GM21529 (cell line): ENCODE results near the gene CEBPB.

ENCODE experiments used
- ATAC-seq: cut with Tn5 transposase; IDR thresholded peaks from one replicate; pipeline ENCODE4 v1.9.1; 2021; ENCODE audit not compliant: unreplicated experiment

CEBPB gene

DNA sequence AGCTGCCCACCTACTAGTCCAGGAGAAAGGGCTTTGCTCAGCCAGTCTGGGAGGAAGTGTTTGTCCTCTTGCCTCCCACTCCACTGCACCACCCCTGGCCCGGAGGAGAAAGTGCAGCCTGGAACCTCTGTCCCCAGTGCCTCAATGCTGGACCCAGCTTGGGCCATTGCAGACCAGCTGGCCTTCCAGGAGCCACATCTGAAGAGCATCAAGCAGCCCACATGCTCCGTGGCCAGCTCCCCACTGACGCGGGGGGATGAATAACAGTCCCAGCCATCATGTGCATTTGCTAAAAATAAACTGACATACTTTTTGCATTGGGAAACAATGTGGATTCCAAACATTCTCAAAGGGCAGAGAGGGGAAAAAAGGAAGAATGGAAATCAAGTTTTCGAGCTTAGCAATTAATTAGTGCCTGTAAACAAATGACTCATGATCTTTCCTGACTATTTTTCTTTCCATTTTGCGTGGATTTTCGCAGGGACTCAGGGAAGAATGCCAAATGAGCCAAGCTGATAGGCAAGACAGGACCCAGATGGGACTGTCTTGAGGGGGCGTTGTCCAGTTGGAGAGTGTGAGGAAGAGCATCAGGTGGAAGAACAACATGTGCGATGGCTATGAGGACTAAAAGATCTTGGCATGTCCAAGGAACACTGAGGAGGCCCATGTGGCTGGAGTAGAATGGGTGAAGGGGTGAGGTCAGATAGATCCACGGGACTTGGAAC lies 34.1 kb downstream of the CEBPB start:
- ATAC-seq = no peak

DNA sequence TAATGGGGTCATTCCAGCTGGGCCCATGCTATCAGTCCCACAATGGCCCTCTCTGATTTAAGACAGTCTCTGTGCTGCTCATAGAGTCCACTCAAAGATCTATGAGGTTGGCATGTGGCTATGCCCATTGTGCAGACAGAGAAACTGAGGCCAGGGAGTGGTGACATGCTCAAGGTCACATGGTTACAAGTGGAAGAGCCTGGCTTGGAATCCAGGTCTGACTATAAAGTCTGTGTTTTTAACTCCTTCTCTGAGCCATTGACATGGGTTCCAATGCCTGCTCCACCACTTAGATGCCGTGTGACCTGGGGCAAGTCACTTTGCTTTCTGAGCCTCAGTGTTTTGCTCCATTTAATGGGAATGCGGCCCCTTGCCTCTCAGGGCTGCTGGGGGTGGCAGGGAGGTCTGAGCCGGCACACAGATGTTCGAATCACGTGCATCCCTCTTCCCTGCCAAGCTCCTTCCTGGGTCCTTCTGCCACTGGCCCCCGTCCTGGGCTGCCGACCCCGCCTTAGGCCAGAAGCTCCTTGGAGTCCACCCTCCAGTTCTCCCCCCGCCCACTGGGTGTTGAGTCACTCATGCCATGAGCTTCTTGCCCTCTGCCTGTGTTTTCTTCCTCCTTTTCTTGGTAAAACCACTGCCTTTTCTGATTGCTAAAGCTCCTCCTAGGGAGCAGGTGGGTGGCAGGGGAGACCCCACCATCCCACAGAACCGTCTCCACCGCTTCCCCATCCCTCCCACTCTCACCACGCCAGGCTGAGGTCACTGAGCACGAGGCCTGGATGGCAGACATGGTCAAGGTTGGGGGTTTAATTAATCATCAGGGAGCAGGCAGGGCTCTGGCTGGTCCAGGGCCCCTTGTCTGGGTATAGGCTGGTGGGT lies 35.7 kb downstream of the CEBPB start:
- no peak for ATAC-seq

DNA sequence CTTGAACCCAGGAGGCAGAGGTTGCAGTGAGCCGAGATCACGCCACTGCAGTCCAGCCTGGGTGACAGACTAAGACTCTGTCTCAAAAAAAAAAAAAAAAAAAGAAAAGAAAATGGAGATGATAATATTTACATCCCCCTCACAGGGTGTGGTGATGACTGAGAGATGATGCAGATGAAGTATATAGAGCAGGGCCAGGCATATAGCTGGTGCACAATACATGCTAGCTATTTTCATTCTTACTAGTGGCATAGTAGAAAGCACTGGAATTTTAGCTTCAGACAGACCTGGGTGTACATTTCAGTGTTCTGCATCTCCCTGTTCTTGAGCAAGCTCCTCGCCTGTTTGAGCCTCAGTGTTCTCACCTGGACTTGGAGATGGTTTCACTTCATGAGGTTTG lies 36.9 kb downstream of the CEBPB start:
- ATAC-seq = no peak

DNA sequence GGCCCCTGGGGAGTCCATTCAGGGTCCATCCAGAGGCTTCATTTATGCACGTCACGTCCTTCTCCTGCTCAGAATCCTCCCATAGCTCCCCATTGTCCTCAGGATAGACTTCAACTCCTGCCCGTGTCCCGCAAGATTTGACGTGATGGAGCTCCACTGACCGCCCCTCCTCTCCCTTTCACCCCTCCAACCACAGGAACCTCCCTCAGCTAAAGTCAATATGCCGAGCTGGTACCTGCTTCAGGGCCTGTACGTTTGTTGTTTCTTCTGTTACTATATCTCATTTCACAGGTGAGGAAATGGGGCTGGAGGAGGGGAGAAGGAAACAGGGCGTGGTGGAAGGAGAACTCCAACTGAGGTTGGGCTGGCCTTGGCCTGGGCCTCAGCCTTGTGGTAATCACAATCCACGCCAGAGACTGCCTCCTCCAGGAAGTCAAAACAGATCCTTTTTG lies 38.6 kb downstream of the CEBPB start:
- no peak for ATAC-seq

DNA sequence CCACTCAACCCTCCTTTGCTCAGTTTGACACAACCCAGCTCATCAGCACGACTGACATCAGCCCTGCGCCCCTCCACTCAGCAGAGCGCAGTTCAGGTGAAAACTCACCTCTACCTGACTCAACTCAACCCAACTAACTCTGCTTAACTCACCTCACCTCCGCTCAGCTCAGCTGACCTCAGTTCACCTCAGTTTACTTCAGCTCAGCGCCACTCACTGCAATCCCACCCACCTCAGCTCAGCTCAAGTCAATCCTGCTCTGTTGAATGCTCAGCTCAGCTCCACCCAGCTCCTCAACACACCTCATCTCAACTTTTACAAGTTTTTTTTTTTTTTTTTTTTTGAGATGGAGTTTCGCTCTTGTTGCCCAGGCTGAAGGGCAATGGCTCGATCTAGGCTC lies 39.6 kb downstream of the CEBPB start:
- ATAC-seq = no peak

DNA sequence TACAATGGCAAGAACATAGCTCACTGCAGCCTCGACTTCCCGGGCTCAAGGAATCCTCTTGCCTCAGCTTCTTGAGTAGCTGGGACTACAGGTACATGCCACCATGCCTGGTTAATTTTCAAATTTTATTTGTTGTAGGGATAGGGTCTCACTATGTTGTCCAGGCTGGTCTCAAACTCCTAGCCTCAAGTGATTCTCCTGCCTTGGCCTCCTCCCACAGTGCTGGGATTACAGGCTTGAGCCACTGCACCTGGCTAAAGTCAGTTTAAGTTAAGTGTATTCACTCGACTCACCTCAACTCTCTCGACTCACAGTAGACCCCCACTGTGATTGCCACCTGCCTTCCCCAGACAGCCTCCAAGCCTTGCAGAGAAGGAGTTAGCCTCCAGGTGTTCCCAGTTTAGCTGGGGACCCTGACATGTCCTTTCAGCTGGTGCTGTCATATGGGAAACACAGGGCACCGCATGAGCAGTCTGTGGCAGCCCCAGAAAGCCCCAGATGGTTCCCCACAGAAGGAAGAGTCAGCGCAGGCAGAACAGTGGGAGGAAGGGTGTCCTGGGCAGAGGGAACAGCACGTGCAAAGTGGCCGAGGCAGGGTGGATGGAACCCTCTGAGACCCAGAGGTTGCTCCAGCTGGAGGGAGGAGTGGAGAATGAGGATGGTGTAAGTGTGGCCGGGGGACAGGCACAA lies 40.4 kb downstream of the CEBPB start:
- no peak for ATAC-seq

DNA sequence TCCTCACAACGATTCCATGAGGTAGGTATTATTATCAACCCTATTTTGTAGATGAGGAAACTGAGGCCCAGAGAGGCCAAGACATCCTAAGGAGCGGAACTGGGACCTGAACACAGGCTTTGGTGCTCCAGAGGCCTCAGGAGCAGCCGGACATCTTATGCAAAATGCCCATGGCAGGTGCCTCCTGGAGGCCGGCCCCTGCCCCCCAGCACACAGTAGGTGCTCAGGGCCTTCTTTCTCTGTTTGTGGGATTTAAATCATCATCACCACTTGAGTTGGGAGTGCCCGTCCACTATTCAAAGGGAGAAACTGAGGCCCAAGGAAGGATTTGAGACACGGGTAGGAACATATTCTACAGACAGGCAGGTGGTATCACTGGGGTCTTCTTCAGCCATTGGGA lies 41.2 kb downstream of the CEBPB start:
- ATAC-seq = no peak

DNA sequence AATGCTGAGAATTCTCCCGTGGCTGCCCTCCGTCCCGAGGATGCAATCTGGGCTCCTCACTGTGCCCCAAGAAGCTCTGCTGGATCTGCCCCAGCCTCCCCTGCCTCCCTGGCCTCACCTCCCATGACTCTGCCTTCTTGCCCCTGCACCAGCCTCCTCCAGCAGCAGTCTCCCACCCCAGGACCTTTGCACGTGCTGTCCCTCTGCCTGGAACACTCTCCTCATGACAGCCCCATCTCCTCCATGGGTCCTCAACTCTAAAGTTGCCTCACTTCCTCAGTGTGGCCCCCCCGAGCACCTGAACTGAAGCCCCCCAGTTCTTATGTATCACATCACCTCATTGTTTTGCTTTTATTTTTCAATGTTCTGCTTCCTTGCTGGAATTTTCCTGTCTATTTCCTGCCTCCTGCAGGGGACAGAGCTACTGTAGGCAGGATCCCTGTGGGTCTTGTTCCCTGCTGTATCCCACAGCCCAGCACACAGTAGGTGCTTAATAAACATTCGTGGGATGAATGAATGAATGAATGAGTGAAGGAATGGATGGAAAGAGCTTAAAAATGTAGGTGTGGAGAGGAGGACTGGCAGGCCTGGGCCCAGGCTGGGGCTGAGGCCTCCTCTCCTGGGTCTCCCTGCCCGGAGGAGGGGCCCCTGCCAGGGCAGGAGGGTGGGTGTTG lies 42.2 kb downstream of the CEBPB start:
- ATAC-seq = no peak

DNA sequence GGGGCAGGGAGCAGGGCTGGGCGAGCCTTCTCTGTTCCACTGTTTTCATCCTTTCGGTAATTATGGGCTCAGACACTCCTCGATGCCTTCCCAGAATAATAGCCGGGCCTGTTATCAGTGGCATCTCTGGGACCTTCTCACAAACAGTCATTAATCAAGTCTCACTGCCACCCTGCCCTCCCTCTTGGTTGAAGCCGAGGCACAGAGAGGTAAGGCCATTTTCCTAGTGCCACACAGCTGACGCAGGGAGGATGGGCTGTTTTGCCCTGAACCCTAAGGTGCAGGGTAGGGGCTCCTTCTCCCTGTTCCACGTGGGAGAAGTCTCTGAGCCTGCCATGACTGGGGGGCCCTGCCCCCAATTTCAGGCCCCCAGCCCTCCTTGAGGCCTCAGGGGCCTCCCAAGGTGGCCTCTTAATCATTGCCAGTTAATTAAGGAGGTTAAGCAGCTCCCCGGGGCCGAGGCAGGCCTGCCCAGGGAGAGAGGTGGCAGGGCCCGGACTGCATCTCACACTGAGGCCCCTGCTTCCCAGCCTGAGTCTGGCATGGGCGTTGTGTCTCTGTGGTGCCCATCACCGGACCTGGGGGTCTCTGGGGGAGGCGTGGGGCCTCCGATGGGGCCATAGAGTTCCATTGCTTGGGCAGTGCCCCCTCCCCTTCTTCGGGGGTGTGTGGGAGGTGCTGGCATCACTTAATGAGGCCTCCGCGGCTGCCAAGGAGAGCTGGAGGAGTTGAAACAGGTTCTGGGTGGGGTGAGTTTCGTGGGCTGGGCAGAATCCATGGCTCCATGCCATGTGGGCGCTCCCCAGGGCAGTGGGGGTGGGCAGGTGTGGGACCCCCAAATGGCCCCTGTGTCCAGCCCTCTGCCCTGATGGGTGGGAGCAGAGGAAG lies 42.9 kb downstream of the CEBPB start:
- ATAC-seq = no peak

DNA sequence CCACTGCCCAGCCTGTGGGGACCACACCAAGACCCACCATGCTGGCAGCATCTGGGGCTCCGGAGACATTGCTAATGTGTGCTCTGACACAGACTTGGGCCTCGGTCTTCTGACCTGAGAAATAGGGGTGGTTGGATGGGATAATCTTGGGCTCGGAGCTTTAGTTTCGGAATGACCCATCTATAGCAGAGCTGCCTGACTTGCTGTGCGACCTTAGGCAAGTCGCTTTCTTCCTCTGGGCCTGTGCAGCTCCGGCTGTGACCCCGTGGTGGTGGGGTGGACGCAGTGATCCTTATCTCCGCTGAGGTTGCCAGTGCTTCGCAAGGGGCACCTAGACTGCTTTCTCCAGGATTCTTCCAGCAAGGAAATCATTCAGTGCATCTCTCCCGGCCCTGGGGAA lies 43.7 kb downstream of the CEBPB start:
- no peak for ATAC-seq

DNA sequence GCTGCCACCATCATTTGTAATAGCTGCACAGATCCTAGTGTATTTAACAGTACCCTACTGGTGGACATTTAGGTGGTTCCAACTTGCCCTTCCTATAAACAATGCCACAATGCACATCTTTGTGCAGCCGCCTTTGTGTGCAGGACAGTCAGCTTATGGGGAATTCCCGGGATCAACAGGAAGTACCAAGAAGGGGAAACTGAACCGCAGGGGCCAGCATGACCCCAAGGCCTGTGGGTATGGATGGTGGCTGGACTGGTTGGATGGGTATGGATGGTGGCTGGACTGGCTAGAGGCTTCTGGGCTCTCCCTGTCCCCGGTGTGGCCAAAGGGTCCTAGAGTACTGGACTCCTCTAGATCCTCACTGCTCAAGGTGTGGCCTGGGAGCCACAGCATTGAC lies 46.7 kb downstream of the CEBPB start:
- no peak for ATAC-seq

DNA sequence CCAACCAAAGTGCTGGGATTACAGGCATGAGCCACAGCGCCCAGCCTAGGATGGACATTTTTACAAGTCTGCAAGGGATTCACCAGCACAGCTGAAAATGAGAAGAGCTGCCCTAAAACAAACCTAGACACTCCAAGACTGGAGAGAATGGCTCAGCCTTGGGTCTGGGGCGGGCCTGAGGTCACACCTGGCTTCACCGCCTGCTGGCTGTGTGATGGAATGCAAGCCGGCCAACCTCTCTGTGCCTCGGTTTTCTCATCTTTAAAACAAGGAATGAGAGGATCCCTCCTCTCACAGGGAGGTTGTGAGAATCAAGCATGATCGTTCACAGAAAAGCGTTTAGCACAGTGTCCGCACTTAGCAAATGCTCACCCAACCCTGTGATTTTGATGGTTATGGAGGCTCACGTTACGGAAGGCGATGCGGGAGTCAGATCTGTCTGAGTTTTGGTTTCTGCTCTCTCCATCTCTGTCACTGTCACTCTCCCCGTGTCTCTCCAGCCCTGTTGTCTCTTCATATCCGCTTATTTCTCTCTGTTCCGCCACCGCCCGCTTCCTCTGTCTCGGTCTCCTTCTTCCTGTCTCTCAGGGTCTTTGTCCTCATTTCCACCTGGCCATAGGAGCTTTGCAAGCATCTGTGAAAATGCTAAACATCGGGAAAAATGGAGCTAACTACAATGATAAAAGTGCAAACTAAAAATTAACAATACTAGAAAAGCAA lies 47.6 kb downstream of the CEBPB start:
- ATAC-seq = no peak

DNA sequence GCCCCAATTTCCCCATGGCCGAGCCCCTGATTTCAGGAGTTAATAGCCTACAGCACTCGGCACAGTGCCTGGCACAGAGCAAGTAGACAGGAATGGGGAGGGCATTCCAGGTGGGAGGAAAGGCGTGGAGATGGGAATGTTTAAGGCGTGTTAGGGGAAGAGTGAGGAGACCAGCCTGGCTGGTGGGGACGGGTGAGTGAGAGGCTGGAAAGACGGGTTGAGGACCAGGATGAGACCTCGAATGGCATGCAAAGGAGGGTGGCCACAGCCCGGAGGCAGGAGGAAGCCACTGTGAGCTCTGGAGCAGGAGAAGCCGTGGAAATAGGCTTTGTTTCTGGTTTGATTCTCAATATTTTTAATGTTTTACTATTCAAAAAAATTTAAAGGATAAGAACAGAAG lies 49.5 kb downstream of the CEBPB start:
- no peak for ATAC-seq

DNA sequence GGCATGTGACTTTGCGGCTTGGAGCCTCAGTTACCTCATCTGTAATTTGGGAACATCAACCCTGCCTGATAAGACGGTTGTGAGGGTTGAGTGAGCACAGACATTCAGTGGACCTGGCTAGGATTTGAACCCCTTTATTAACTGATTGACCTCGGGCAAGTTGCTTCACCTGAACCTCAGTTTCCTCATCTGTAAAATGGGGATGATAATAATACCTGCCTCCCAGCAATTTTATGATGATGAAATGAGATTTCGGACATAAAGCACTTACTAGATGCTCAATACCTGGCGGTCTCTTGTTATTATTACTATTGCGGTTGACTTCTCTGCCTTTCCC lies 51.5 kb downstream of the CEBPB start:
- ATAC-seq = no peak
